IMR-90 (cell line): ENCODE results near the gene TRAPPC8. TPM values are rescaled to one million over a fixed set of nuclear protein-coding genes. Genes with fewer than 3 reads are reported as not detected.

Experiments
- microRNA-seq, 2 experiments: library from miRNA; stranded (forward) in 1 of 2; unstranded in 1 of 2; fragments of 10-50 nt in 1 of 2; fragments of <30 nt in 1 of 2; gene quantifications in 1 of 2; microRNA quantifications in 1 of 2; one replicate each; pipeline versions ENCODE3 to v1.1.0; 2013 to 2020; ENCODE audit not compliant: insufficient read depth in 1 of 2, insufficient read length in 1 of 2, unreplicated experiment in 1 of 2
- polyA plus RNA-seq, 3 experiments: library from polyadenylated mRNA; depleted of rRNA; stranded (reverse); fragments of >200 nt; gene quantifications; 2 replicates each; pipeline ENCODE4 v1.2.3, GENCODE V29; 2012; ENCODE audit warnings: low replicate concordance in 1 of 3
- small RNA-seq, 5 experiments: library from RNA; depleted of rRNA; stranded (forward); fragments of <200 nt; gene quantifications; one replicate each; pipeline ENCODE3, GENCODE V24; 2012
- total RNA-seq: library from RNA; depleted of rRNA; stranded (reverse); fragments of >200 nt; gene quantifications from 2 replicates; pipeline ENCODE4 v1.2.3, GENCODE V29; 2012; rRNA removed

The TRAPPC8 gene
- total and polyA plus RNA-seq, 2 of the 4 experiments (the other 2 are of a cell fraction): 21.8 to 54.3 TPM

Small RNA genes lying within 50 kb of the gene (microRNA-seq; reads per million reads assigned to microRNA genes)
- not detected for gene RNU6-1050P (ENCODE audit: insufficient read depth, insufficient read length)

Small RNA genes lying within 50 kb of the gene (small RNA-seq; reads per million reads assigned to genes)
- 0 reads per million in 5 experiments for gene RNU6-1050P

Other genes starting within 250 kb of the TRAPPC8 start
- not detected in 2 replicates for gene SLC25A52, start 182.2 kb downstream of the TRAPPC8 start, total RNA-seq
- gene SLC25A52, start 182.2 kb downstream of the TRAPPC8 start, polyA plus RNA-seq (2012; rRNA removed): not detected in 2 replicates
- gene RNF125, start 75.7 kb upstream of the TRAPPC8 start, total RNA-seq: under 0.01 TPM in 2 replicates
- 0.09 and 0.10 TPM in 2 replicates for gene RNF125, start 75.7 kb upstream of the TRAPPC8 start, polyA plus RNA-seq (2012; rRNA removed)
- 36.0 and 44.7 TPM in 2 replicates for gene RNF138, start 148.7 kb upstream of the TRAPPC8 start, total RNA-seq
- gene RNF138, start 148.7 kb upstream of the TRAPPC8 start, polyA plus RNA-seq (2012; rRNA removed): 18.1 and 20.2 TPM in 2 replicates
- gene MEP1B, start 246.9 kb upstream of the TRAPPC8 start, total RNA-seq: not detected in 2 replicates
- gene MEP1B, start 246.9 kb upstream of the TRAPPC8 start, polyA plus RNA-seq (2012; rRNA removed): not detected in 2 replicates